Heart left ventricle (tissue), 16 donors: ENCODE data around the gene GDI1. TPM values are rescaled to one million over a fixed set of nuclear protein-coding genes. Genes with fewer than 3 reads are reported as not detected.
A peak's percentile ranks its signal among the peaks of the same experiment; 100 is the strongest.

Experiments
- ATAC-seq, 4 donors: fragments of 200-7000 bp; cut with Tn5 transposase; one replicate each; pipeline ENCODE4 v1.9.1; 2020 to 2022; ENCODE audit warnings: moderate library complexity in 4 of 4, mild to moderate bottlenecking in 3 of 4, moderate number of reproducible peaks in 1 of 4
- DNase-seq, 5 donors: peaks; one replicate each; pipeline ENCODE4 v3.0.0-alpha.2; 2020
- H3K27ac ChIP-seq, 12 donors: fragments of 200-600 bp; sonication (generic) in 4 of 12; one replicate each; pipeline versions ENCODE4 v1.5.0 to v1.8.0; 2016 to 2022; ENCODE audit warnings: mild to moderate bottlenecking in 2 of 12
- H3K27me3 ChIP-seq, 9 donors: fragments of 200-600 bp; sonication (generic) in 2 of 9; one replicate each; pipeline versions ENCODE4 v1.5.1 to v1.8.0; 2016 to 2022; ENCODE audit warnings: mild to moderate bottlenecking in 3 of 9
- H3K36me3 ChIP-seq, 9 donors: fragments of 200-600 bp; sonication (generic) in 2 of 9; one replicate each; pipeline versions ENCODE4 v1.5.0 to v1.8.0; 2018 to 2022; ENCODE audit warnings: mild to moderate bottlenecking in 2 of 9
- H3K4me1 ChIP-seq, 12 donors: fragments of 200-600 bp; sonication (generic) in 4 of 12; one replicate each; pipeline versions ENCODE4 v1.5.0 to v1.8.0; 2016 to 2022; ENCODE audit warnings: mild to moderate bottlenecking in 3 of 12
- H3K4me3 ChIP-seq, 12 donors: fragments of 200-600 bp; sonication (generic) in 4 of 12; one replicate each; pipeline versions ENCODE4 v1.5.0 to v1.8.0; 2017 to 2022; ENCODE audit warnings: mild to moderate bottlenecking in 9 of 12, moderate library complexity in 4 of 12
- H3K9me3 ChIP-seq, 12 donors: fragments of 200-600 bp; sonication (generic) in 4 of 12; one replicate each; pipeline versions ENCODE4 v1.5.0 to v1.8.0; 2016 to 2022; ENCODE audit warnings: mild to moderate bottlenecking in 1 of 12
- CTCF ChIP-seq, 12 donors: fragments of 200-600 bp; sonication (generic) in 4 of 12; IDR thresholded peaks; one replicate each; pipeline versions ENCODE4 v1.5.0 to v1.8.0; 2018 to 2022; ENCODE audit warnings: antibody characterized with exemption in 12 of 12, mild to moderate bottlenecking in 5 of 12
- POLR2A ChIP-seq, 2 donors: fragments of 450-650 bp; IDR thresholded peaks; one replicate each; pipeline ENCODE4 v1.6.1; 2017; ENCODE audit warnings: antibody characterized with exemption in 2 of 2, mild to moderate bottlenecking in 2 of 2, moderate library complexity in 2 of 2
- WGBS, 4 donors: extraction: QIAGEN DNeasy Blood & Tissue Kit in 2 of 4; methylation state at CpG; one replicate each; pipeline versions ENCODE4 v1.1.5 to v1.1.7; 2013 to 2018; 5-methylcytosine and 5-hydroxymethylcytosine counted together
- intact Hi-C, 10 donors: fragments of 100-400 bp; cut with DNase I; formaldehyde crosslinking; loops; one replicate each; pipeline versions ENCODE4 v1.11.1 to v1.14.2; 2022
- polyA plus RNA-seq, 2 donors: library from polyadenylated mRNA; stranded (reverse); fragments of 200-250 nt; gene quantifications; one replicate each; pipeline ENCODE4 v1.2.3, GENCODE V29; 2013
- total RNA-seq, 9 donors: library from RNA; depleted of rRNA in 2 of 9; stranded (reverse); fragments of >200 nt in 2 of 9; fragmentation: NEBNext Ultra II Directional in 3 of 9; extraction: Animal tissue kit (Norgen Biotek cat#: 25700) in 3 of 9; gene quantifications; one replicate each; pipeline versions ENCODE4 v1.1.0 to v1.2.4, GENCODE V29; 2016 to 2023
- donor health status: ischemic (EF 13 %, LVEDD 7.1; RV severe dilation, severe dysfunction).
- donor health status: healthy with polysubstance abuse.
- donor health status: DM: no; HTN: yes; CAD: no.
- donor health status: DM: no; HTN: no; CAD: no.
- donor health status: ischemic (EF 25% LVEDD 6.9; RV normal size, moderate dysfunction).
- donor health status: ischemic (EF 25% LVEDD 5.7; RV mildly dilated, moderate dysfunction).
- donor health status: healthy.
- donor health status: DM: yes; HTN: yes; CAD: no.
- donor health status: ischemic (EF 35%, LVEDD 5.7; RV mildly dilated, moderate dysfunction).
- donor health status: nonischemic (EF 11% LVEDD 7.7; RV severe dilation, severe dysfunction).
- donor health status: DM: yes; HTN: yes; CAD: no.
- donor health status: PGD.
- donor health status: ischemic (EF 29% LVEDD 5.4; RV normal size, mild dysfunction).
- donor health status: nonischemic (EF 23%, LVEDD 6.1; RV moderate dilation, normal function).

Gene GDI1
- total and polyA plus RNA-seq, 11 donors: 73.6 to 152 (median 92.2) TPM

- DNase-seq (peak in 3 of 5 donors; percentile 35 to 45 (median 42)), ATAC-seq (peak; percentile 16 to 63 (median 32))
- intact Hi-C loops: loop anchor here in 5 of 10 donors (2.0 to 10.0 kb wide), 5 partner anchors 24 to 81 kb away; partner anchors contain the start of genes EMD (in 1 of the 5), FAM3A (in 1 of the 5), FLNA (in 1 of the 5) and LAGE3 (in 1 of the 5)
- WGBS, 4 donors: 4 to 42% (median 16%) methylated on average over 29 to 49 of the region's 78 CpGs
- no peaks in the 10 kb centered on the region for H3K27me3 ChIP-seq
- no peaks in the 10 kb centered on the region for H3K9me3 ChIP-seq
- H3K36me3 ChIP-seq: peaks cover 0 to 44% (median 23%) of the 10 kb centered on the region in 9 donors
- TF ChIP-seq POLR2A (IDR thresholded peaks at IDR 0.05) (no peak), CTCF (IDR thresholded peaks at IDR 0.05) (no peak)
- H3K4me1 ChIP-seq: peaks cover 0 to 16% (median 4%) of the 10 kb centered on the region in 12 donors
- peak overlapping the region; percentile 60 to 96 (median 78) for H3K4me3 ChIP-seq
- peak overlapping the region; percentile 83 to 96 (median 87) for H3K27ac ChIP-seq
Measured at GRCh38 chrX:154436374-154436982, 476 bp upstream of the GDI1 start.

GRCh38 chrX:154437971-154438893 is 1.3 kb downstream of the GDI1 start:
- H3K27me3 ChIP-seq: no peaks in the 10 kb centered on the region
- intact Hi-C loops: loop anchor here in 5 of 10 donors (2.0 to 10.0 kb wide), 5 partner anchors 25 to 79 kb away; partner anchors contain the start of genes EMD (in 1 of the 5), FAM3A (in 1 of the 5), FLNA (in 1 of the 5) and LAGE3 (in 1 of the 5)
- H3K4me1 ChIP-seq: peaks cover 0 to 16% (median 4%) of the 10 kb centered on the region in 12 donors
- TF ChIP-seq CTCF (IDR thresholded peaks at IDR 0.05) (no peak), POLR2A (IDR thresholded peaks at IDR 0.05) (no peak)
- ATAC-seq (no peak), DNase-seq (no peak)
- peak overlapping the region in 11 of 12 donors; percentile 60 to 96 (median 77) for H3K4me3 ChIP-seq
- H3K9me3 ChIP-seq: no peaks in the 10 kb centered on the region
- peaks cover 0 to 46% (median 30%) of the 10 kb centered on the region in 9 donors for H3K36me3 ChIP-seq
- 29 to 64% (median 49%) methylated on average over 23 to 28 of the region's 28 CpGs for WGBS, 4 donors
- peak overlapping the region in 9 of 12 donors; percentile 24 to 94 (median 87) for H3K27ac ChIP-seq

GRCh38 chrX:154439841-154440240 is 2.9 kb downstream of the GDI1 start:
- DNase-seq: no peak
- WGBS, 4 donors: 87 to 90% (median 88%) methylated on average over 18 of the region's 18 CpGs
- no peaks in the 10 kb centered on the region for H3K27me3 ChIP-seq
- H3K4me3 ChIP-seq: no peak overlapping the region
- TF ChIP-seq POLR2A (IDR thresholded peaks at IDR 0.05) (no peak), CTCF (IDR thresholded peaks at IDR 0.05) (no peak)
- no peak overlapping the region for H3K27ac ChIP-seq
- intact Hi-C loops: loop anchor here in 4 of 10 donors (5.0 to 10.0 kb wide), 5 partner anchors 37 to 77 kb away; partner anchors contain the start of genes EMD (in 1 of the 4), FAM3A (in 1 of the 4), FLNA (in 1 of the 4) and LAGE3 (in 1 of the 4)
- H3K4me1 ChIP-seq: peaks cover 0 to 24% (median 11%) of the 10 kb centered on the region in 12 donors
- peaks cover 0 to 38% (median 29%) of the 10 kb centered on the region in 9 donors for H3K36me3 ChIP-seq
- no peaks in the 10 kb centered on the region for H3K9me3 ChIP-seq
- no peak for ATAC-seq
